Neuronal stem cell (in vitro differentiated cells): ENCODE data around the gene DPH3.

Experiments
- DNase-seq: peaks from one replicate; pipeline ENCODE4 v3.0.0-alpha.2; 2013; ENCODE audit warnings: low spot score
- H2AFZ ChIP-seq: one replicate; pipeline ENCODE4 v1.6.1; 2013; ENCODE audit warnings: mild to moderate bottlenecking, low read length, inconsistent platforms
- H2AK5ac ChIP-seq: 2 replicates; pipeline ENCODE4 v1.6.1; 2013; ENCODE audit warnings: low read depth, mild to moderate bottlenecking, inconsistent platforms, low read length, moderate library complexity, mixed read lengths
- H2BK120ac ChIP-seq: 2 replicates; pipeline ENCODE4 v1.6.1; 2013; ENCODE audit warnings: low read depth, mild to moderate bottlenecking, inconsistent platforms, low read length, moderate library complexity, mixed read lengths
- H2BK12ac ChIP-seq: one replicate; pipeline ENCODE4 v1.6.1; 2013; ENCODE audit warnings: low read length, inconsistent platforms
- H2BK15ac ChIP-seq: 2 replicates; pipeline ENCODE4 v1.6.1; 2013; ENCODE audit warnings: mild to moderate bottlenecking, low read length, inconsistent platforms, mixed read lengths
- H2BK5ac ChIP-seq: one replicate; pipeline ENCODE4 v1.6.1; 2013; ENCODE audit warnings: inconsistent platforms, mild to moderate bottlenecking, low read length, moderate library complexity
- H3K14ac ChIP-seq: one replicate; pipeline ENCODE4 v1.6.1; 2013; ENCODE audit warnings: low read length, inconsistent platforms
- H3K18ac ChIP-seq: 2 replicates; pipeline ENCODE4 v1.6.1; 2013; ENCODE audit warnings: low read length, inconsistent platforms
- H3K23ac ChIP-seq: 2 replicates; pipeline ENCODE4 v1.6.1; 2013; ENCODE audit warnings: low read depth, mild to moderate bottlenecking, mixed read lengths, low read length, inconsistent platforms; ENCODE audit not compliant: poor library complexity
- H3K27ac ChIP-seq: replicated peaks from 3 replicates; pipeline ENCODE4 v1.5.1; 2013; ENCODE audit warnings: low read length, inconsistent platforms
- H3K27me3 ChIP-seq, 3 experiments: 2 replicates each; pipeline ENCODE4 v1.6.1; 2013; ENCODE audit warnings: low read length in 3 of 3, mild to moderate bottlenecking in 2 of 3, inconsistent platforms in 1 of 3, low read depth in 1 of 3, mixed read lengths in 1 of 3, moderate library complexity in 1 of 3; ENCODE audit not compliant: control insufficient read depth in 3 of 3, insufficient read depth in 3 of 3
- H3K36me3 ChIP-seq, 2 donors: replicated peaks in 1 of 2; 2 replicates each; pipeline ENCODE4 v1.6.1; 2013; ENCODE audit warnings: low read length in 2 of 2; ENCODE audit not compliant: control insufficient read depth in 2 of 2, insufficient read depth in 2 of 2
- H3K4ac ChIP-seq: 2 replicates; pipeline ENCODE4 v1.6.1; 2013; ENCODE audit warnings: inconsistent platforms, mild to moderate bottlenecking, low read length, moderate library complexity
- H3K4me1 ChIP-seq, 2 donors: 1 replicate in 1 of 2; 2 replicates in 1 of 2; pipeline ENCODE4 v1.6.1; 2013; ENCODE audit warnings: low read length in 2 of 2, low read depth in 1 of 2; ENCODE audit not compliant: control insufficient read depth in 2 of 2, insufficient read depth in 1 of 2
- H3K4me2 ChIP-seq: one replicate; pipeline ENCODE4 v1.6.1; 2013; ENCODE audit warnings: mild to moderate bottlenecking, low read length, inconsistent platforms; ENCODE audit not compliant: insufficient read depth, poor library complexity, severe bottlenecking
- H3K4me3 ChIP-seq, 2 donors: 2 replicates each; pipeline ENCODE4 v1.5.1; 2013; ENCODE audit warnings: low read length in 2 of 2, mild to moderate bottlenecking in 2 of 2, inconsistent platforms in 1 of 2, moderate library complexity in 1 of 2
- H3K79me1 ChIP-seq: one replicate; pipeline ENCODE4 v1.6.1; 2013; ENCODE audit warnings: low read depth, mild to moderate bottlenecking, inconsistent platforms, low read length, moderate library complexity
- H3K9ac ChIP-seq: one replicate; pipeline ENCODE4 v1.6.1; 2013; ENCODE audit warnings: mild to moderate bottlenecking, low read depth, low read length, inconsistent platforms; ENCODE audit not compliant: poor library complexity
- H3K9me3 ChIP-seq, 2 donors: replicated peaks in 1 of 2; 2 replicates each; pipeline versions ENCODE3 to v1.6.1; 2013; ENCODE audit warnings: low read length in 2 of 2, mild to moderate bottlenecking in 2 of 2, inconsistent platforms in 1 of 2, low read depth in 1 of 2, mixed read lengths in 1 of 2, moderate library complexity in 1 of 2; ENCODE audit not compliant: control insufficient read depth in 2 of 2, insufficient read depth in 1 of 2
- H4K8ac ChIP-seq: one replicate; pipeline ENCODE4 v1.6.1; 2013; ENCODE audit warnings: low read depth, mild to moderate bottlenecking, inconsistent platforms, low read length, moderate library complexity
- H4K91ac ChIP-seq: one replicate; pipeline ENCODE4 v1.6.1; 2013; ENCODE audit warnings: low read length, low read depth, mild to moderate bottlenecking, inconsistent platforms; ENCODE audit not compliant: poor library complexity
- WGBS, 2 donors: extraction: QIAGEN DNeasy Blood & Tissue Kit; methylation state at CpG; one replicate each; pipeline ENCODE4 v1.1.7; 2013; ENCODE audit warnings: missing lambda C conversion rate in 2 of 2, mixed read lengths in 1 of 2; ENCODE audit not compliant: insufficient read length in 2 of 2, insufficient replicate concordance in 1 of 2; ENCODE audit errors: extremely low coverage in 2 of 2; 5-methylcytosine and 5-hydroxymethylcytosine counted together

Gene DPH3

DNA sequence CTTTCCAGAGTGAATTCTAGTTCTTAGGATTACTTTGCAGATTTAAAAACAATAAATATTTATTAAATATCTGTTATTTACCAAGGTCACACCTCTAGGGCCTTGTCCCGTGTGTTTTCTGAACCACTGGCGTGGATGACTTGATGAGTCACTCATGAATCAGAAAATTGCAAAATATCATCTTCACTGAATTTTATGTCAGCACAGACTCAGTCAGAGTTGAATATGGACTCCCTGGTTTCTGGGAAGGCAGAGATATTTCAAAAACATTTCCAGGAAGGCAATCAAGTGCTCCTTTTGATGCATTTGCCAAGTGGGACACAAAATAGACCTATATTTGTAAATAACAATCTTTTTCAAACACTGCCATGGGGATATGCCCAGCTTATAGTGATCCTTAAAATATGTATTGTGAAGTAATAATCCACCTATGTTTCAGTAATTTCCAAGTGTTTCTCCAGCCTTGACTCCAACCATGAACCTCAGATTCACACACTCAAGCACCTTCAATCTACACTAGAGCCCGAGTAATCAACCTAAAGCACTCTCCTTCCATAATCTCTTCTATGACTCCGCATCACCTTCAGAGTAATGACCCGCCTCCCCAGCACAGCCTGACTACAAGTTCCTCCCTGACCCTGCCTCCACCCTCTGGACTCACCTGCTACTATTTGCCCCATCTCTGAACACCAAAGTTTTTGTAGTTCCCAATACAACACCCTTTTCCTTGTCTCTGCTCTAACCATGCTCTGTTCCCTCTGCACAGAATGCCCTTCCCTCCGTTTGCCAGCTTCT lies 24.3 kb downstream of the DPH3 start:
- Histone ChIP-seq H2BK5ac (no peak overlapping the region), H2BK120ac (no peak overlapping the region), H2BK12ac (no peak overlapping the region), H3K4me3 (no peak overlapping the region), H3K36me3 (no peaks in the 10 kb centered on the region), H3K4ac (no peak overlapping the region), H3K27ac (no peak overlapping the region), H2AK5ac (no peak overlapping the region), H3K9ac (no peak overlapping the region), H3K14ac (no peak overlapping the region), H3K4me2 (no peak overlapping the region), H3K27me3 (peaks cover 0 to 11% (median 0%) of the 10 kb centered on the region in 3 experiments), H2BK15ac (no peak overlapping the region), H3K4me1 (no peaks in the 10 kb centered on the region), H4K8ac (no peak overlapping the region), H2AFZ (no peak overlapping the region), H3K18ac (no peak overlapping the region), H3K23ac (no peak overlapping the region), H4K91ac (no peak overlapping the region), H3K9me3 (no peaks in the 10 kb centered on the region), H3K79me1 (no peaks in the 10 kb centered on the region)
- DNase-seq, result no peak
- WGBS, 2 donors, result no CpG with 5 or more reads among the region's 6 CpGs

DNA sequence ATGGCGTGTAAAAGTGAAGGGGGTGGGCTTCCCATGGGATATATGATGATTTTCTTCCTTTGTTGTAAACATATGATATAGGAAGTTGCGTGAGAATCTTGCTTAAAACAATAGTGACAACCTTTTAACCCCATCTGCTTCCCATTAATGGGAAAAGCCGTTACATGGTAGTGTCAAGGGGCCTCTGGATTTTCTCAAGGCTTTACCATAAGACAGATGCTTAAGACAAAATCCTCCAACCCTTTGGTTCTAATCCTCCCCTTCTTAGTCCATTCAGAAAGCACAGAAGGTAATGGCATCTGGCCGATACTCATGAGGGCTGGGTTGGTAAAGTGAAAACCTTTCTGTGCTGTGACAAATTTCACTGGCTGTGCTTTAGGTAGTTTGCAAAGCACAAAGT lies 25.0 kb downstream of the DPH3 start:
- Histone ChIP-seq H2AK5ac (no peak overlapping the region), H2BK5ac (no peak overlapping the region), H3K4me2 (no peak overlapping the region), H3K27ac (no peak overlapping the region), H3K18ac (no peak overlapping the region), H3K4me1 (no peaks in the 10 kb centered on the region), H3K27me3 (peaks cover 0 to 11% (median 0%) of the 10 kb centered on the region in 3 experiments), H3K4ac (no peak overlapping the region), H2BK15ac (no peak overlapping the region), H2AFZ (no peak overlapping the region), H4K91ac (no peak overlapping the region), H3K14ac (no peak overlapping the region), H4K8ac (no peak overlapping the region), H3K23ac (no peak overlapping the region), H3K9ac (no peak overlapping the region), H2BK12ac (no peak overlapping the region), H3K4me3 (no peak overlapping the region), H3K79me1 (no peaks in the 10 kb centered on the region), H3K36me3 (no peaks in the 10 kb centered on the region), H3K9me3 (no peaks in the 10 kb centered on the region), H2BK120ac (no peak overlapping the region)
- DNase-seq, result no peak
- WGBS, 2 donors, result no CpG with 5 or more reads among the region's 4 CpGs

DNA sequence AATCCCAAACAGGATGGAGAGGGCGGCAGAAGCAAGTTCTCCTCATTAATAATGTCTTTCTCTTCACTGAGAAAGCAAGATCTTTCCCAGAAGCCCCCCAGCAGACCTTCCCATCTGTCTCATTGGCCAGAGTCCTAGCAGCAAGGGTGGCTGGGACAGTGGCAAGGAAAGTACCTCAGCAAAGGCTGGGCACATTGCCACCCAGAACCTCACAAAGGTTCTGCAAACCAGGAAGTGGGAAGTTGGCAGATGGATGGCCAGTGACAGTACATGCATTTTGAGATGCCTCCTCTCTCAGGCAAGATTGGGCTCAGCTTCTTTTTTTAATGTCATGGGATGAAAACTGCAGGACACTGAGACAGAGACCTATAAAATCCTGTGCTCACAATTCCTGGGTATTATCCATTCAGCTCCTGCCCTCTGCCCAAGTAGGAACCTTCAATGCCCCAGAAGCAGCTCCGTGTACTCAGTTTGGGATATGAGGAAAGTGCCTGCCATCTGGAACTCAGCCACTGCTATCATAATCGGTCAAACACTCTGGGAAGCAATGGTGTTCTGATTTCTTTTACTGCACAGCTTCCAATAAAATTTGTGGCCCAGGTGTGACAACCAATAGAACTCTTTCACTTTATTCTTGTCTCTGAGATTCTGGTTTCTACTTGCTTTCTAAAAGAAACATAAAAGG lies 25.5 kb downstream of the DPH3 start:
- no peak overlapping the region for H4K91ac ChIP-seq
- no peak overlapping the region for H2BK12ac ChIP-seq
- no peak overlapping the region for H3K9ac ChIP-seq
- H3K4me3 ChIP-seq, result no peak overlapping the region
- no peaks in the 10 kb centered on the region for H3K9me3 ChIP-seq
- H3K36me3 ChIP-seq, result no peaks in the 10 kb centered on the region
- no peak for DNase-seq
- WGBS, 2 donors, result no CpG with 5 or more reads among the region's 3 CpGs
- no peak overlapping the region for H2BK5ac ChIP-seq
- no peak overlapping the region for H2AK5ac ChIP-seq
- no peak overlapping the region for H2BK15ac ChIP-seq
- no peak overlapping the region for H4K8ac ChIP-seq
- H2AFZ ChIP-seq, result no peak overlapping the region
- no peak overlapping the region for H3K27ac ChIP-seq
- no peak overlapping the region for H3K23ac ChIP-seq
- H2BK120ac ChIP-seq, result no peak overlapping the region
- H3K4me1 ChIP-seq, result no peaks in the 10 kb centered on the region
- H3K18ac ChIP-seq, result no peak overlapping the region
- H3K27me3 ChIP-seq, result peaks cover 0 to 11% (median 0%) of the 10 kb centered on the region in 3 experiments
- no peak overlapping the region for H3K4me2 ChIP-seq
- no peaks in the 10 kb centered on the region for H3K79me1 ChIP-seq
- no peak overlapping the region for H3K4ac ChIP-seq
- H3K14ac ChIP-seq, result no peak overlapping the region

DNA sequence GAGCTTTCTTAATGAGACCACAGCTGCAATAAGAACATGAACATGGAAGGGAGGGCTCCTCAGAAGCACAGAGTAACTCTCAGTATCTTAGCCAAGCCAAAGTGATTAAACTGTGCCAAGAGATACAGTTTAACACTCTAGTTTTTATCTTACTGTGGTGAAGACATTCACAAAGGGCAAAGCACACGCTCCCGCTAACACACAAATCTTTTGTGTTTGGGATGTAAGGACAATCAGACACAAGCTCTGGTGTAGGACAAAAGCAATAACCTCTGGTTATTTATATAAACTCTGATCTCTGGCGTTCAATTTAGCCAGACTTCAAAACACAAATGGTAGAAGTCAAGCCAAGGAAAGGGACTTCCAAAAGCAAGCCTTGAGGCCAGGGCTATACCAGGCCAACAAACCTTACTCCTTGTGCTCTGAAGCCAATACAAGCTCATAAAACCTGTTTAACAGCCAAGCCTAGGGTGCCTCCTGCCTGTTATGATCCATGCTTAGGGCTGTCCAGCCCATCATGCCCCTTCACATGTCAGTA lies 27.8 kb downstream of the DPH3 start:
- Histone ChIP-seq H2AK5ac (no peak overlapping the region), H4K8ac (no peak overlapping the region), H3K9me3 (no peaks in the 10 kb centered on the region), H3K27me3 (peaks cover 0 to 11% (median 0%) of the 10 kb centered on the region in 3 experiments), H2AFZ (no peak overlapping the region), H3K27ac (no peak overlapping the region), H3K79me1 (no peaks in the 10 kb centered on the region), H3K14ac (no peak overlapping the region), H3K4me3 (no peak overlapping the region), H4K91ac (no peak overlapping the region), H3K4ac (no peak overlapping the region), H3K9ac (no peak overlapping the region), H3K18ac (no peak overlapping the region), H3K4me1 (no peaks in the 10 kb centered on the region), H2BK120ac (no peak overlapping the region), H2BK12ac (no peak overlapping the region), H2BK5ac (no peak overlapping the region), H3K4me2 (no peak overlapping the region), H3K36me3 (no peaks in the 10 kb centered on the region), H3K23ac (no peak overlapping the region), H2BK15ac (no peak overlapping the region)
- DNase-seq, result no peak
- WGBS, 2 donors, result no CpG with 5 or more reads among the region's 3 CpGs
